ENCODE data around the gene HTT.

The HTT gene

DNA sequence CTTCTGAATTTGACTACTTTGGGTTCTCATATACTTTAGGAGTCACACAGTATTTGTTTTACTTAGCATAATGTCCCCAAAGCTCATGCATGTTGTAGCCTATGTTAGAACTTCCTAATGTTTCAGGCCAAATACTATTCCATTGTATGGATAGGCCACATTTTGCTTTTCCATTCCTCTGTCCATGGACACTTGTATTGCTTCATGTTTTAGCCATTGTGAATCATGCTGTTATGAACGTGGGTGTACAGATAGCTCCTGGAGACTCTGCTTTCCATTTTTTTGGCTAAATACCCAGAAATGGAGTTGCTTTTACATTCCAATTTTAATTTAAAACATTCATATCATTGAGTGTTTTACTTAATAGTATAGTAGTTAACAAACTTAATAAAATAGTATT, 54.5 kb downstream of the HTT start:
- TF ChIP-seq, protein P1, sequence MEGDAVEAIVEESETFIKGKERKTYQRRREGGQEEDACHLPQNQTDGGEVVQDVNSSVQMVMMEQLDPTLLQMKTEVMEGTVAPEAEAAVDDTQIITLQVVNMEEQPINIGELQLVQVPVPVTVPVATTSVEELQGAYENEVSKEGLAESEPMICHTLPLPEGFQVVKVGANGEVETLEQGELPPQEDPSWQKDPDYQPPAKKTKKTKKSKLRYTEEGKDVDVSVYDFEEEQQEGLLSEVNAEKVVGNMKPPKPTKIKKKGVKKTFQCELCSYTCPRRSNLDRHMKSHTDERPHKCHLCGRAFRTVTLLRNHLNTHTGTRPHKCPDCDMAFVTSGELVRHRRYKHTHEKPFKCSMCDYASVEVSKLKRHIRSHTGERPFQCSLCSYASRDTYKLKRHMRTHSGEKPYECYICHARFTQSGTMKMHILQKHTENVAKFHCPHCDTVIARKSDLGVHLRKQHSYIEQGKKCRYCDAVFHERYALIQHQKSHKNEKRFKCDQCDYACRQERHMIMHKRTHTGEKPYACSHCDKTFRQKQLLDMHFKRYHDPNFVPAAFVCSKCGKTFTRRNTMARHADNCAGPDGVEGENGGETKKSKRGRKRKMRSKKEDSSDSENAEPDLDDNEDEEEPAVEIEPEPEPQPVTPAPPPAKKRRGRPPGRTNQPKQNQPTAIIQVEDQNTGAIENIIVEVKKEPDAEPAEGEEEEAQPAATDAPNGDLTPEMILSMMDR (IDR thresholded peaks at IDR 0.05) = no peak

DNA sequence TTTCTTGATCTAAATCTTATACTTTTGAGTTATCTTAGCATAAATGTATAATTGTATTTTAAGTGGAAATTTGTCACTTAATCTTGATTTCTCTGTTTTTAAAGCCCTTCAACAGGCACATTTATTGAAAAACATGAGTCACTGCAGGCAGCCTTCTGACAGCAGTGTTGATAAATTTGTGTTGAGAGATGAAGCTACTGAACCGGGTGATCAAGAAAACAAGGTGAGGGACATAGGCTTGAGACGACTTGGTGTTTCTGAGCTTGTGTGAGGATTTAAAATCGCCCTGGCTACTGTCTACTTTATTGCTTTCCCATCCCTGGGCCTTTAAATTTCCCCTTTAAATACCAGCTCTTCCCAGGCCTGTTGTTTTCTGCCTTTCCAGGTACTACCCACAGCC, 55.7 kb downstream of the HTT start:
- TF ChIP-seq, protein P1 (IDR thresholded peaks at IDR 0.05) = no peak

DNA sequence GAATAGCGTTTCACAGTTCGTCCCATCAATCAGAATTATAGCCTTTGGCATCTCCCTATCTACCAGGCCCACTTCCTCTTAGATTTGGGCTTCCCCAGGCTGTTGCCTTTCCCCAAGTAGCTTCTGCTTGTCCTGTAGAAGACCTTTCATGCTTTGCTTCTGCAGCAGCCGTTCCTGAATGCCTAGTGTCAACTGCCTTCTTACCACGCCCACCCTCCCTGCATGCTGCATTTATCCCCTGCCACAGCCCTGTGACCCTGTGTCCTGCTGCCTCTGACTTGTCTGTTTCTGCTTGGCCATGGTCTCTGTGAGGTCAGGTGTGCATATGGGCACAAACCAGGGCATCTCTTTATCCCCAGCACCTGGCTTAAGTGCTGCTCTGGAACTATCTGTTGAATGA, 56.3 kb downstream of the HTT start:
- TF ChIP-seq, protein P1 (IDR thresholded peaks at IDR 0.05) = no peak

DNA sequence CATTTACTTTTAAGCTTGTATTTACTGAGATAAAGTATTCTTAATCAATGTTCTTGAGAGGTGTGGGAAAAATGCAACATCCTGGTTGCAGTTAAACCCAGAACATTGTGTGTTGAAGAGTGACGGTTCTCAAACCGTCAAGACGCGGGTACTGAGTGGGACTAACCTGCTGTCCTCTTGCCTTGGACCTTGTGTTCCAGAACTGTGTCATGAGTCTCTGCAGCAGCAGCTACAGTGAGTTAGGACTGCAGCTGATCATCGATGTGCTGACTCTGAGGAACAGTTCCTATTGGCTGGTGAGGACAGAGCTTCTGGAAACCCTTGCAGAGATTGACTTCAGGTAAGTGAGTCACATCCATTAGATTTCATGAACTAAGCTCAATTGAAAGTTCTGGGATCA, 59.7 kb downstream of the HTT start:
- TF ChIP-seq, protein P1 (IDR thresholded peaks at IDR 0.05) = no peak

DNA sequence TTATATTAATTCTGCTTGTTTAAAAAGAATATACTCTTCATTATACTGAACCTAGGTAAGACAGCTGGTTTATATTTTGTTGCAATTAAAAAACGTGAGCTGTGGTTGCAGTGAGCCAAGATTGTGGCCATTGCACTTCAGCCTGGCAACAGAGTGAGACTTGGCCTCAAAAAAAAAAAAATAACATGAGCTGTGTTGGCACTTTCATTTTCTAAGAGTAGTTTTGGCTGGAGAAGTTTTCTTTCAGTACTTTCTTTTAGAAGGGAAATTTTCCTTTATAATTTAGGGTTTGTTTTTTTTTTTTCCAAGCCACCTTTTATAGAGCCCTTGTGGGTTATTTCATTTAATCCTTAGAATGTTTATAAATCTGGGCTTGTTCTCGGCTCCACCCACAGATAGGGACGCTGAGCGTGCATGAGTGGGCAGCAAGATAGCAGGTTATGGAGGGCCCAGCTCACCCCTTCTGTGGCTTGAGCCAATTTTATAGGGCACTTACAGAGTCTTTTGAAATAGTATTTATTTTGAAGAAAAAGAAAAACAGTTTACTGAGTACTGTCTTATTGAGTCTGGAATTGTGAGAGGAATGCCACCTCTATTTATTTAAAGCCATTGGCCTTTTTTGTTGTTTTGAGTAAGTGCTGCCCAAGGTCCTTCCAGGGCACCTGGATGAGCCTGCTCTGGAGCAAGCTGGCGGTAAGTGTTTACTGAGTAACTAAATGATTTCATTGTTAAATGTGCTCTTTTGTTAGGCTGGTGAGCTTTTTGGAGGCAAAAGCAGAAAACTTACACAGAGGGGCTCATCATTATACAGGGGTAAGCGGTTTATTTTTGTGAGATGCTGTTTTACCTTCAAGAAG, 60.9 kb downstream of the HTT start:
- TF ChIP-seq, protein P1 (IDR thresholded peaks at IDR 0.05) = no peak

DNA sequence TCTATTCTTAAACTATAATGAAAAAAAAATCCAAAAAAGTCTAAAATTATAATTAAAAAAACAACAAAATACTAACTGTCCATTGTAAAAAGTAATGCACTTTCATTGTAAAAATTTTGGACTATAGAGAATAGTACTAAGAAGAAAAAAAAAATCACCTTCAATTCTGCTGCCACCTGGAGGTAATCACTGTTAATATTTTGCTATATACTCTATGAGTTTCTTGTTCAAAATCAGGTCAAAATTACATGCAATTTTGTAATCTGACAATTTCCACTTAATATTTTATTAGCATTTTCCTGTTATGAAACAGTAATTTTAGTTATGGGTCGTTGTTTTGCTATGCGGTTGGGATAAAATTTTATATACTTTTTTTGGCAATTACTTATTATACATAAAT, 62.0 kb downstream of the HTT start:
- TF ChIP-seq, protein P1 (IDR thresholded peaks at IDR 0.05) = peak; percentile 53

DNA sequence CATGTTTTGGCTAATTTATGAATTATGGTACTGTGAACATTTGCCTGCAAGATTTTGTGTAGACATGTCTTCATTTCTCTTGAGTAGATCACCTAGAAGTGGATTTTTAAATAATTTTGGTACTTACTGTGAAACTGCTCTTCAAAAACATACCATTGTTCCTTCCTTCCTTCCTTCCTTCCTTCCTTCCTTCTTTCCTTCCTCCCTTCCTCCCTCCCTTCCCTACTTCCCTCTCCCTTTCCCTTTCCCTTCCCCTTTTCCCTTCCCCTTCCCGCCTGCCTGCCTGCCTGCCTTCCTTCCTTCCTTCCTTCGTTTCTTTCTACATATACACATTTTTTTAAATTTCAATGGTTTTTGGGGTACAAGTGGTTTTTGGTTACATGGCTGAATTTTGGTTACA, 63.4 kb downstream of the HTT start:
- TF ChIP-seq, protein P1 (IDR thresholded peaks at IDR 0.05) = no peak

Data from LNCAP (cell line).